ENCODE data around the gene TPSAB1. TPM values are rescaled to one million over a fixed set of nuclear protein-coding genes. Genes with fewer than 3 reads are reported as not detected.

The TPSAB1 gene
- total RNA-seq, 1 experiment from 2014 or later: not detected

- no peak for DNase-seq (ENCODE audit: low spot score)
Measured at GRCh38 chr16:1210461-1210860, 30.0 kb upstream of the TPSAB1 start.

- no peak for DNase-seq (ENCODE audit: low spot score)
Measured at GRCh38 chr16:1211451-1212268, 28.8 kb upstream of the TPSAB1 start.

GRCh38 chr16:1212616-1213194 is 27.8 kb upstream of the TPSAB1 start:
- no peak for DNase-seq (ENCODE audit: low spot score)

- DNase-seq (ENCODE audit: low spot score): no peak
Measured at GRCh38 chr16:1213231-1213630, 27.3 kb upstream of the TPSAB1 start.

- no peak for DNase-seq (ENCODE audit: low spot score)
Measured at GRCh38 chr16:1213796-1214372, 26.6 kb upstream of the TPSAB1 start.

GRCh38 chr16:1214719-1215118 is 25.8 kb upstream of the TPSAB1 start:
- DNase-seq (ENCODE audit: low spot score): no peak

- DNase-seq (ENCODE audit: low spot score): no peak
Measured at GRCh38 chr16:1215574-1216295, 24.8 kb upstream of the TPSAB1 start.

GRCh38 chr16:1216296-1216619 is 24.2 kb upstream of the TPSAB1 start:
- DNase-seq (ENCODE audit: low spot score): peak; percentile 36

- no peak for DNase-seq (ENCODE audit: low spot score)
Measured at GRCh38 chr16:1216681-1217400, 23.7 kb upstream of the TPSAB1 start.

GRCh38 chr16:1217526-1217925 is 23.0 kb upstream of the TPSAB1 start:
- no peak for DNase-seq (ENCODE audit: low spot score)

GRCh38 chr16:1218061-1218929 is 22.2 kb upstream of the TPSAB1 start:
- no peak for DNase-seq (ENCODE audit: low spot score)

GRCh38 chr16:1218930-1219611 is 21.4 kb upstream of the TPSAB1 start:
- no peak for DNase-seq (ENCODE audit: low spot score)

GRCh38 chr16:1220098-1220728 is 20.3 kb upstream of the TPSAB1 start:
- no peak for DNase-seq (ENCODE audit: low spot score)

- DNase-seq (ENCODE audit: low spot score): no peak
Measured at GRCh38 chr16:1220841-1221627, 19.5 kb upstream of the TPSAB1 start.

- peak; percentile 15 for DNase-seq (ENCODE audit: low spot score)
Measured at GRCh38 chr16:1221628-1222552, 18.6 kb upstream of the TPSAB1 start.

- no peak for DNase-seq (ENCODE audit: low spot score)
Measured at GRCh38 chr16:1222553-1223354, 17.8 kb upstream of the TPSAB1 start.
